Endothelial cell of umbilical vein (primary cell): ENCODE measurements around the gene SECTM1. TPM values are rescaled to one million over a fixed set of nuclear protein-coding genes. Genes with fewer than 3 reads are reported as not detected.

ENCODE experiments used
- BruUV-seq: library from RNA; stranded (reverse); fragments of 400-500 nt; replicated peaks from 2 replicates; lab custom pipeline; 2021; lab: Mats Ljungman, UMichigan
- CTCF ChIA-PET: fragments of 300-600, 350-600 bp; sonication (Branson Sonifier 250); formaldehyde crosslinking; loops from one replicate; lab custom pipeline; 2021; ENCODE audit warnings: antibody characterized with exemption, inconsistent platforms; lab: Charles Lee
- POLR2A ChIA-PET: fragments of 300-600, 350-600 bp; sonication (Branson Sonifier 250); formaldehyde crosslinking; loops from one replicate; lab custom pipeline; 2021; ENCODE audit warnings: antibody characterized with exemption, inconsistent platforms; lab: Charles Lee
- DNase-seq: peaks from one replicate; pipeline ENCODE4 v3.0.0-alpha.2; 2011; ENCODE audit warnings: low read depth, low spot score
- FAIRE-seq: peaks from 2 replicates; lab custom pipeline; 2011; peaks lifted over from hg19 to GRCh38; lab: Jason Lieb, UNC
- H2AFZ ChIP-seq: 2 replicates; pipeline ENCODE4 v1.6.0; 2012; ENCODE audit warnings: low read depth, low read length, control low read depth, inconsistent platforms
- H3K27ac ChIP-seq: 2 replicates; pipeline ENCODE4 v1.5.1; 2011; ENCODE audit warnings: low read depth, mild to moderate bottlenecking, control low read depth, low read length, moderate library complexity; ENCODE audit not compliant: insufficient read depth
- H3K27me3 ChIP-seq, 2 experiments: 2 replicates each; pipeline versions ENCODE4 v1.6.0 to v1.6.1; 2011; ENCODE audit warnings: low read length in 2 of 2, mixed read lengths in 1 of 2; ENCODE audit not compliant: control insufficient read depth in 2 of 2, insufficient read depth in 2 of 2
- H3K36me3 ChIP-seq, 2 experiments: 2 replicates in 1 of 2; 3 replicates in 1 of 2; pipeline ENCODE4 v1.5.1; 2011; ENCODE audit warnings: low read length in 2 of 2, mild to moderate bottlenecking in 1 of 2, moderate library complexity in 1 of 2; ENCODE audit not compliant: control insufficient read depth in 2 of 2, insufficient read depth in 2 of 2; ENCODE audit errors: extremely low read depth in 1 of 2
- H3K4me1 ChIP-seq: 3 replicates; pipeline ENCODE4 v1.5.1; 2011; ENCODE audit warnings: mild to moderate bottlenecking, low read length; ENCODE audit not compliant: control insufficient read depth, insufficient read depth; ENCODE audit errors: extremely low read depth
- H3K4me2 ChIP-seq: 2 replicates; pipeline ENCODE4 v1.6.1; 2011; ENCODE audit warnings: low read length, control low read depth, mixed read lengths; ENCODE audit not compliant: insufficient read depth
- H3K4me3 ChIP-seq, 3 experiments: fragments of 200-600 bp in 1 of 3; sonication (generic), shearing (Covaris generic) in 1 of 3; replicated peaks in 1 of 3; 2 replicates each; pipeline ENCODE4 v1.5.1; 2011 to 2016; ENCODE audit warnings: control low read depth in 3 of 3, low read length in 3 of 3, mild to moderate bottlenecking in 2 of 3, inconsistent platforms in 1 of 3, low read depth in 1 of 3, moderate library complexity in 1 of 3; ENCODE audit not compliant: insufficient read depth in 1 of 3
- H3K79me2 ChIP-seq: 2 replicates; pipeline ENCODE4 v1.6.0; 2012; ENCODE audit warnings: low read length, inconsistent platforms; ENCODE audit not compliant: control insufficient read depth, insufficient read depth
- H3K9ac ChIP-seq: replicated peaks from 2 replicates; pipeline ENCODE3; 2011; ENCODE audit warnings: low read length, control low read depth; ENCODE audit not compliant: insufficient read depth; ENCODE audit errors: extremely low read depth
- H3K9me1 ChIP-seq: replicated peaks from 3 replicates; pipeline ENCODE4 v1.6.0; 2011; ENCODE audit warnings: mild to moderate bottlenecking, low read length; ENCODE audit not compliant: control insufficient read depth, insufficient read depth; ENCODE audit errors: extremely low read depth
- H3K9me3 ChIP-seq: replicated peaks from 2 replicates; pipeline ENCODE4 v1.5.1; 2012; ENCODE audit warnings: low read length, inconsistent platforms; ENCODE audit not compliant: control insufficient read depth, insufficient read depth
- H4K20me1 ChIP-seq: replicated peaks from 2 replicates; pipeline ENCODE3; 2011; ENCODE audit warnings: mild to moderate bottlenecking, low read length; ENCODE audit not compliant: control insufficient read depth, insufficient read depth; ENCODE audit errors: extremely low read depth
- FOS ChIP-seq: IDR thresholded peaks from 2 replicates; pipeline ENCODE4 v1.6.1; 2011; ENCODE audit warnings: mild to moderate bottlenecking, low read length, moderate library complexity, borderline replicate concordance; ENCODE audit not compliant: insufficient read depth
- JUN ChIP-seq: IDR thresholded peaks from 2 replicates; pipeline ENCODE4 v1.6.1; 2011; ENCODE audit warnings: borderline replicate concordance, low read depth; ENCODE audit not compliant: insufficient read length, insufficient read depth
- MYC ChIP-seq: IDR thresholded peaks from one replicate; pipeline ENCODE4 v1.6.1; 2011; ENCODE audit warnings: mild to moderate bottlenecking, low read depth, low read length
- POLR2AphosphoS5 ChIP-seq: IDR thresholded peaks from 2 replicates; pipeline ENCODE4 v1.6.1; 2012; ENCODE audit warnings: low read depth, mild to moderate bottlenecking, control low read depth, low read length, moderate library complexity; ENCODE audit not compliant: insufficient read depth
- dilution Hi-C: fragments of 300-500 bp; cut with MboI; formaldehyde crosslinking; loops from one replicate; pipeline ENCODE4 v1.15.0; 2019; ENCODE audit warnings: low sequenced_read_pairs; ENCODE audit not compliant: extremely low pct_ligation_motif_present
- intact Hi-C: fragments of 100-400 bp; cut with micrococcal nuclease; formaldehyde crosslinking; loops from one replicate; pipeline ENCODE4 v1.10.0; 2022
- polyA plus RNA-seq, 4 experiments: library from polyadenylated mRNA; depleted of rRNA in 3 of 4; stranded (reverse) in 3 of 4; unstranded in 1 of 4; fragments of >200 nt; gene quantifications; 2 replicates each; pipeline versions ENCODE4 v1.2.1 to v1.2.3, GENCODE V29; 2011 to 2012; ENCODE audit warnings: missing spikeins in 1 of 4
- total RNA-seq: library from RNA; stranded (reverse); gene quantifications from 2 replicates; pipeline ENCODE4 v1.2.3, GENCODE V29; 2021
- TF ChIP-seq, protein P1 (sequence below), 2 donors: IDR thresholded peaks; 1 replicate in 1 of 2; 2 replicates in 1 of 2; pipeline ENCODE4 v1.5.1; 2011; ENCODE audit warnings: low read length in 2 of 2, mild to moderate bottlenecking in 2 of 2, moderate library complexity in 2 of 2, control low read depth in 1 of 2, inconsistent platforms in 1 of 2, low read depth in 1 of 2; ENCODE audit not compliant: insufficient read depth in 1 of 2; ENCODE audit errors: extremely low read depth in 1 of 2
- TF ChIP-seq, protein P2 (sequence below): IDR thresholded peaks from 2 replicates; pipeline ENCODE4 v1.6.1; 2011; ENCODE audit not compliant: insufficient read depth, insufficient read length

Gene SECTM1
- total and polyA plus RNA-seq, 2 donors (not counting 3 experiments of a cell fraction or from before 2014, with no cell fraction given), result 1.9 to 2.3 TPM

DNA sequence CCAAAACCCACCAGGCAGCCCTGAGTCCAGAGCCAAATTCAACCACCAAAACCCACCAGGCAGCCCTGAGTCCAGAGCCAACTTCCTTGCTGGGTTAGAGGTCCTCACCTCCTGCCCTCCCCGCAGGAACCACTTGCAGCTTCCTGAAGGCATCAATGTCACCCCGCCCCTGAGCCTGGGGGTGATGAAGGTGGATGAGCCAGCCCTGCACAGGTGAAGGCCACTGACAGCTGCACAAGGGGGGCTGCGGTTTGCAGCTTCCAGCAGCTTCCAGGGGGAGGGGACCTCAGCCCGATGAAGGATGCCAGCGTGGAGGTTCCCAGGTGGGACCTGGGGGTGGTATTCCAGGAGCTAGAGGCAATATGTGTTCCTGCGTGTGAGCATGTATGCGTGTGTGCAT is 52.5 kb downstream of the SECTM1 start:
- intact Hi-C loops, result no loop called here
- FAIRE-seq (no peak), DNase-seq (no peak)
- Histone ChIP-seq H3K27me3 (no peaks in the 10 kb centered on the region), H4K20me1 (no peaks in the 10 kb centered on the region), H2AFZ (no peak overlapping the region), H3K4me2 (no peak overlapping the region), H3K9me3 (no peaks in the 10 kb centered on the region), H3K36me3 (no peaks in the 10 kb centered on the region), H3K27ac (no peak overlapping the region), H3K9ac (no peak overlapping the region), H3K4me1 (peaks cover 8% of the 10 kb centered on the region), H3K4me3 (no peak overlapping the region), H3K79me2 (no peaks in the 10 kb centered on the region), H3K9me1 (no peaks in the 10 kb centered on the region)
- POLR2A ChIA-PET, result no interaction called here
- CTCF ChIA-PET, result no interaction called here
- TF ChIP-seq POLR2AphosphoS5, result no peak
- no peak for TF ChIP-seq MYC
- no peak for TF ChIP-seq JUN
- TF ChIP-seq FOS, result no peak
- TF ChIP-seq, protein P1, sequence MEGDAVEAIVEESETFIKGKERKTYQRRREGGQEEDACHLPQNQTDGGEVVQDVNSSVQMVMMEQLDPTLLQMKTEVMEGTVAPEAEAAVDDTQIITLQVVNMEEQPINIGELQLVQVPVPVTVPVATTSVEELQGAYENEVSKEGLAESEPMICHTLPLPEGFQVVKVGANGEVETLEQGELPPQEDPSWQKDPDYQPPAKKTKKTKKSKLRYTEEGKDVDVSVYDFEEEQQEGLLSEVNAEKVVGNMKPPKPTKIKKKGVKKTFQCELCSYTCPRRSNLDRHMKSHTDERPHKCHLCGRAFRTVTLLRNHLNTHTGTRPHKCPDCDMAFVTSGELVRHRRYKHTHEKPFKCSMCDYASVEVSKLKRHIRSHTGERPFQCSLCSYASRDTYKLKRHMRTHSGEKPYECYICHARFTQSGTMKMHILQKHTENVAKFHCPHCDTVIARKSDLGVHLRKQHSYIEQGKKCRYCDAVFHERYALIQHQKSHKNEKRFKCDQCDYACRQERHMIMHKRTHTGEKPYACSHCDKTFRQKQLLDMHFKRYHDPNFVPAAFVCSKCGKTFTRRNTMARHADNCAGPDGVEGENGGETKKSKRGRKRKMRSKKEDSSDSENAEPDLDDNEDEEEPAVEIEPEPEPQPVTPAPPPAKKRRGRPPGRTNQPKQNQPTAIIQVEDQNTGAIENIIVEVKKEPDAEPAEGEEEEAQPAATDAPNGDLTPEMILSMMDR (IDR thresholded peaks at IDR 0.05; ENCODE audit: extremely low read depth in 1 of 2, insufficient read depth in 1 of 2, low read depth in 1 of 2, low read length in 2 of 2), result no peak
- TF ChIP-seq, protein P2, sequence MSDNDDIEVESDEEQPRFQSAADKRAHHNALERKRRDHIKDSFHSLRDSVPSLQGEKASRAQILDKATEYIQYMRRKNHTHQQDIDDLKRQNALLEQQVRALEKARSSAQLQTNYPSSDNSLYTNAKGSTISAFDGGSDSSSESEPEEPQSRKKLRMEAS, result no peak
- BruUV-seq, result no TSS peak
- dilution Hi-C loops, result no loop called here
